HCT116 (cell line): Measurements from ENCODE around the gene CDKL4. TPM values are rescaled to one million over a fixed set of nuclear protein-coding genes. Genes with fewer than 3 reads are reported as not detected.
"Not testable (repeated sequence)": the region's sequence is repeated elsewhere in the genome, so short reads cannot be mapped to it uniquely, and the experiment has no call there.

Experiments used
- ATAC-seq: fragments of 200-7000 bp; cut with Tn5 transposase; 2 replicates; pipeline ENCODE4 v1.9.1; 2020; ENCODE audit warnings: mild to moderate bottlenecking, moderate library complexity
- BruUV-seq: library from RNA; stranded (reverse); fragments of 400-500 nt; replicated peaks from 2 replicates; lab custom pipeline; 2021; lab: Mats Ljungman, UMichigan
- CTCF ChIA-PET: fragments of 300-600 bp; sonication (Branson Sonifier 250); formaldehyde crosslinking; loops from one replicate; lab custom pipeline; 2021; ENCODE audit warnings: antibody characterized with exemption; lab: Charles Lee
- POLR2A ChIA-PET: fragments of 300-600, 350-600 bp; sonication (Branson Sonifier 250); formaldehyde crosslinking; loops from one replicate; lab custom pipeline; 2021; ENCODE audit warnings: antibody characterized with exemption; lab: Charles Lee
- RAD21 ChIA-PET, 2 experiments: fragments of 300-600 bp; sonication (Branson Sonifier 250); formaldehyde crosslinking; loops; one replicate each; lab custom pipeline; 2023; ENCODE audit warnings: low total read pairs in 2 of 2; ENCODE audit not compliant: uncharacterized antibody in 2 of 2, unreplicated experiment in 2 of 2, low non-redundant PET in 1 of 2; lab: Charles Lee
- DNase-seq: peaks from one replicate; pipeline ENCODE4 v3.0.0-alpha.2; 2010; ENCODE audit warnings: low read depth, low spot score
- H2AFZ ChIP-seq: fragments of 200-600 bp; shearing (Covaris generic), sonication (generic); 2 replicates; pipeline ENCODE4 v1.6.1; 2017; ENCODE audit warnings: low read depth, mixed run types, mixed read lengths, antibody characterized with exemption, low read length; ENCODE audit not compliant: poor library complexity, severe bottlenecking
- H3K27ac ChIP-seq: 2 replicates; pipeline ENCODE4 v1.5.1; 2012; ENCODE audit warnings: low read depth, low read length
- H3K27me3 ChIP-seq: fragments of 200-600 bp; sonication (generic); 2 replicates; pipeline ENCODE4 v1.6.1; 2016; ENCODE audit warnings: mixed run types, low read length, mixed read lengths; ENCODE audit not compliant: insufficient read depth
- H3K36me3 ChIP-seq, 2 experiments: fragments of 200-500 bp in 1 of 2; fragments of 200-600 bp in 1 of 2; sonication (Bioruptor generic) in 1 of 2; sonication (generic) in 1 of 2; 2 replicates each; pipeline versions ENCODE4 v1.5.1 to v1.6.1; 2014 to 2016; ENCODE audit warnings: low read length in 2 of 2, inconsistent platforms in 1 of 2, mixed read lengths in 1 of 2, mixed run types in 1 of 2; ENCODE audit not compliant: insufficient read depth in 2 of 2, control insufficient read depth in 1 of 2
- H3K4me1 ChIP-seq, 2 experiments: fragments of 200-600 bp in 1 of 2; sonication (generic) in 1 of 2; 2 replicates each; pipeline versions ENCODE4 v1.5.1 to v1.6.1; 2012 to 2017; ENCODE audit warnings: low read length in 2 of 2, inconsistent platforms in 1 of 2, mild to moderate bottlenecking in 1 of 2, mixed read lengths in 1 of 2, mixed run types in 1 of 2, moderate library complexity in 1 of 2; ENCODE audit not compliant: insufficient read depth in 2 of 2, control insufficient read depth in 1 of 2
- H3K4me2 ChIP-seq: fragments of 200-600 bp; sonication (generic); 2 replicates; pipeline ENCODE4 v1.6.1; 2017; ENCODE audit warnings: mixed run types, low read length, mixed read lengths
- H3K4me3 ChIP-seq, 2 experiments: fragments of 200-600 bp in 1 of 2; sonication (generic) in 1 of 2; replicated peaks in 1 of 2; 2 replicates each; pipeline ENCODE4 v1.5.1; 2011 to 2016; ENCODE audit warnings: low read length in 2 of 2, control low read depth in 1 of 2, low read depth in 1 of 2, mild to moderate bottlenecking in 1 of 2, mixed read lengths in 1 of 2, mixed run types in 1 of 2
- H3K79me2 ChIP-seq: fragments of 200-600 bp; sonication (generic); 2 replicates; pipeline ENCODE4 v1.6.1; 2017; ENCODE audit warnings: mild to moderate bottlenecking, mixed run types, low read length, moderate library complexity, mixed read lengths; ENCODE audit not compliant: insufficient read depth
- H3K9ac ChIP-seq: fragments of 200-600 bp; sonication (generic); 2 replicates; pipeline ENCODE4 v1.6.1; 2016; ENCODE audit warnings: low read length, mixed read lengths
- H3K9me2 ChIP-seq: fragments of 200-600 bp; sonication (generic), shearing (Covaris generic); 2 replicates; pipeline ENCODE4 v1.6.1; 2017; ENCODE audit warnings: mixed run types, mild to moderate bottlenecking, moderate library complexity; ENCODE audit not compliant: insufficient read depth
- H3K9me3 ChIP-seq, 2 experiments: fragments of 200-500 bp in 1 of 2; fragments of 200-600 bp in 1 of 2; sonication (Bioruptor generic) in 1 of 2; sonication (generic) in 1 of 2; 2 replicates each; pipeline ENCODE4 v1.6.1; 2014 to 2017; ENCODE audit warnings: low read length in 2 of 2, mixed read lengths in 2 of 2, inconsistent platforms in 1 of 2, low read depth in 1 of 2, mild to moderate bottlenecking in 1 of 2, mixed run types in 1 of 2, moderate library complexity in 1 of 2; ENCODE audit not compliant: control insufficient read depth in 1 of 2, insufficient read depth in 1 of 2
- H4K20me1 ChIP-seq: fragments of 200-600 bp; sonication (generic), shearing (Covaris generic); 2 replicates; pipeline ENCODE4 v1.6.1; 2017; ENCODE audit warnings: mixed run types, mild to moderate bottlenecking, moderate library complexity; ENCODE audit not compliant: insufficient read depth
- CBX3 ChIP-seq: IDR thresholded peaks from 2 replicates; pipeline ENCODE4 v1.6.1; 2012; ENCODE audit warnings: low read depth
- CEBPB ChIP-seq: IDR thresholded peaks from 2 replicates; pipeline ENCODE4 v1.6.1; 2012; ENCODE audit warnings: low read depth
- EGR1 ChIP-seq: IDR thresholded peaks from 2 replicates; pipeline ENCODE4 v1.6.1; 2012; ENCODE audit warnings: low read depth
- ELF1 ChIP-seq: IDR thresholded peaks from 2 replicates; pipeline ENCODE4 v1.6.1; 2012; ENCODE audit warnings: low read depth, borderline replicate concordance
- EZH2 ChIP-seq: fragments of 200-600 bp; sonication (generic); IDR thresholded peaks from 2 replicates; pipeline ENCODE4 v1.6.1; 2017; ENCODE audit warnings: antibody characterized with exemption, mixed run types
- EZH2phosphoT487 ChIP-seq: fragments of 200-600 bp; IDR thresholded peaks from 2 replicates; pipeline ENCODE4 v1.6.1; 2018; ENCODE audit warnings: antibody characterized with exemption, borderline replicate concordance
- FOSL1 ChIP-seq: IDR thresholded peaks from 2 replicates; pipeline ENCODE4 v1.6.1; 2012; ENCODE audit warnings: low read depth
- JUND ChIP-seq: IDR thresholded peaks from 2 replicates; pipeline ENCODE4 v1.6.1; 2012
- POLR2AphosphoS5 ChIP-seq: IDR thresholded peaks from 2 replicates; pipeline ENCODE4 v1.6.1; 2011; ENCODE audit warnings: mild to moderate bottlenecking, low read depth, low read length, moderate library complexity
- RAD21 ChIP-seq: IDR thresholded peaks from 2 replicates; pipeline ENCODE4 v1.6.1; 2012; ENCODE audit warnings: low read depth, mild to moderate bottlenecking
- SIN3A ChIP-seq: IDR thresholded peaks from 2 replicates; pipeline ENCODE4 v1.6.1; 2012; ENCODE audit warnings: low read depth
- SRF ChIP-seq: IDR thresholded peaks from 2 replicates; pipeline ENCODE4 v1.6.1; 2012; ENCODE audit warnings: low read depth
- TCF7L2 ChIP-seq: IDR thresholded peaks from 2 replicates; pipeline ENCODE4 v1.7.0; 2011; ENCODE audit warnings: borderline replicate concordance, inconsistent platforms; ENCODE audit not compliant: insufficient read depth, insufficient read length; ENCODE audit errors: extremely low read depth
- YY1 ChIP-seq: IDR thresholded peaks from 2 replicates; pipeline ENCODE4 v1.6.1; 2011; ENCODE audit warnings: low read length, low read depth, moderate library complexity, mild to moderate bottlenecking; ENCODE audit not compliant: insufficient replicate concordance; ENCODE audit errors: extremely low read depth
- ZFX ChIP-seq: fragments of 450-650 bp; IDR thresholded peaks from 2 replicates; pipeline ENCODE4 v1.6.1; 2017
- ZNF274 ChIP-seq: fragments of 200-500 bp; sonication (Bioruptor generic); IDR thresholded peaks from 2 replicates; pipeline ENCODE4 v1.6.1; 2014; ENCODE audit warnings: mild to moderate bottlenecking, low read depth, low read length, inconsistent platforms
- intact Hi-C: fragments of 100-400 bp; cut with micrococcal nuclease; formaldehyde crosslinking; loops from 2 replicates; pipeline ENCODE4 v1.10.0; 2022
- total RNA-seq: library from RNA; stranded (reverse); gene quantifications from one replicate; pipeline ENCODE4 v1.2.1, GENCODE V29; 2021; ENCODE audit not compliant: unreplicated experiment
- TF ChIP-seq, protein P1 (sequence below): IDR thresholded peaks from 2 replicates; pipeline ENCODE4 v1.6.1; 2011; ENCODE audit warnings: mild to moderate bottlenecking, low read length, moderate library complexity; ENCODE audit not compliant: insufficient replicate concordance; ENCODE audit errors: extremely low read depth
- TF ChIP-seq, protein P2 (sequence below), 3 experiments: fragments of 200-600 bp in 1 of 3; sonication (generic) in 1 of 3; IDR thresholded peaks in 2 of 3; conservative IDR thresholded peaks in 1 of 3; 2 replicates each; pipeline ENCODE4 v1.5.1; 2012 to 2017; ENCODE audit warnings: low read depth in 2 of 3, low read length in 2 of 3, antibody characterized with exemption in 1 of 3, borderline replicate concordance in 1 of 3, control low read depth in 1 of 3, mild to moderate bottlenecking in 1 of 3, mixed read lengths in 1 of 3, mixed run types in 1 of 3, moderate library complexity in 1 of 3; ENCODE audit not compliant: insufficient read depth in 1 of 3
- TF ChIP-seq, protein P3 (sequence below): IDR thresholded peaks from 2 replicates; pipeline ENCODE4 v1.6.1; 2012

The CDKL4 gene
- total RNA-seq, 1 experiment from 2014 or later, result 0.27 TPM

DNA sequence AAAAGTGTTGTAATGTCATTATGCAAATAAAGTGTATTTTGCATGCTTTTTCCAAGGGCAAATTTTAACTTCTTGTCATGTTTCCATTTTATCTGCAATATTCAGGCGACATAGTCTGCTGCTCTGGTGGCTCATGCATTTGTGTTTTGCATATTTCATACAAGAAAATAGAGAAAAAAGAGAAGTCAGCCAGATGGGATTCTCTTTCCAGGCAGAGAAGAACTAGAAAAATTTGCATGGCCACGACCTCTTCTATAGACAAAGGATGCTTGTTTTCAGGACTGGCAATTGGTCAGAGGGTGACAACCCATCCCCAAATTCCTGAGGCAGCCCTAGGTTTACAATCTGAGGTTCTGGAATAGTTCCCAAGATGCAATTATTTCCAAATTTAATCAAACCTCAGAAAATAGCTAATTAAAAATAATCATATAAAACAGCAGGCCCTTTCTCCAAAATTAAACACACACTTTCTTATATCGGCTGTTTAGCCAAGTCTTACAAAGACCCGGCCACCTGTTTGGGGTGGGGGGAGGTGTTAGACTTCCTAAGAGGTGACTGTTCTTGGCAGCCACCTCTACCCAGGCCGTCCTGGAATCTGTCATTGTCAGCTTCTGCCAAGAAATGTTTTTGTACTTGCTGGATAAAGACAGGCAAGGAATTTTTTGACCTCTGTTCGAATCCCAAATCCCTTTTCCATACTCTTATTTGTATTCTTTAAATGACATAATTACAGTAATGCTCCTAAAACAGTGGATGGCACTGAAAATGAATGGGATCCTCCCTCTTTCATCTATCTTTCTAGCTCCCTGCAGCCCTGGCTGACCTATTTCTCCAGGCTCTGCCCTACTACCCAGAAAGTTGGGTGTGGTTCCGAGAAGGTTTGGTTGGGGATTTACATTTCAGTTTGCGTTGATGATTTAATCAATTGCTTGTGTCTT, 102.2 kb downstream of the CDKL4 start:
- POLR2A ChIA-PET, result no interaction called here
- Histone ChIP-seq H3K9me3 (no peaks in the 10 kb centered on the region), H3K27me3 (no peaks in the 10 kb centered on the region), H3K79me2 (no peaks in the 10 kb centered on the region), H3K36me3 (no peaks in the 10 kb centered on the region), H3K4me1 (no peaks in the 10 kb centered on the region), H3K9me2 (no peaks in the 10 kb centered on the region), H3K9ac (no peak overlapping the region), H4K20me1 (no peaks in the 10 kb centered on the region), H2AFZ (no peak overlapping the region), H3K27ac (no peak overlapping the region), H3K4me3 (no peak overlapping the region), H3K4me2 (no peak overlapping the region)
- RAD21 ChIA-PET, result no interaction called here
- TF ChIP-seq YY1 (no peak), ZNF274 (no peak), EZH2 (no peak), CBX3 (no peak), JUND (no peak), ZFX (no peak), EZH2phosphoT487 (no peak), TCF7L2 (no peak), SIN3A (no peak), FOSL1 (no peak), SRF (no peak), POLR2AphosphoS5 (no peak), ELF1 (no peak), EGR1 (no peak), RAD21 (no peak), CEBPB (no peak)
- TF ChIP-seq, protein P1, sequence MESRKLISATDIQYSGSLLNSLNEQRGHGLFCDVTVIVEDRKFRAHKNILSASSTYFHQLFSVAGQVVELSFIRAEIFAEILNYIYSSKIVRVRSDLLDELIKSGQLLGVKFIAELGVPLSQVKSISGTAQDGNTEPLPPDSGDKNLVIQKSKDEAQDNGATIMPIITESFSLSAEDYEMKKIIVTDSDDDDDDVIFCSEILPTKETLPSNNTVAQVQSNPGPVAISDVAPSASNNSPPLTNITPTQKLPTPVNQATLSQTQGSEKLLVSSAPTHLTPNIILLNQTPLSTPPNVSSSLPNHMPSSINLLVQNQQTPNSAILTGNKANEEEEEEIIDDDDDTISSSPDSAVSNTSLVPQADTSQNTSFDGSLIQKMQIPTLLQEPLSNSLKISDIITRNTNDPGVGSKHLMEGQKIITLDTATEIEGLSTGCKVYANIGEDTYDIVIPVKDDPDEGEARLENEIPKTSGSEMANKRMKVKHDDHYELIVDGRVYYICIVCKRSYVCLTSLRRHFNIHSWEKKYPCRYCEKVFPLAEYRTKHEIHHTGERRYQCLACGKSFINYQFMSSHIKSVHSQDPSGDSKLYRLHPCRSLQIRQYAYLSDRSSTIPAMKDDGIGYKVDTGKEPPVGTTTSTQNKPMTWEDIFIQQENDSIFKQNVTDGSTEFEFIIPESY, result no peak
- TF ChIP-seq, protein P2, sequence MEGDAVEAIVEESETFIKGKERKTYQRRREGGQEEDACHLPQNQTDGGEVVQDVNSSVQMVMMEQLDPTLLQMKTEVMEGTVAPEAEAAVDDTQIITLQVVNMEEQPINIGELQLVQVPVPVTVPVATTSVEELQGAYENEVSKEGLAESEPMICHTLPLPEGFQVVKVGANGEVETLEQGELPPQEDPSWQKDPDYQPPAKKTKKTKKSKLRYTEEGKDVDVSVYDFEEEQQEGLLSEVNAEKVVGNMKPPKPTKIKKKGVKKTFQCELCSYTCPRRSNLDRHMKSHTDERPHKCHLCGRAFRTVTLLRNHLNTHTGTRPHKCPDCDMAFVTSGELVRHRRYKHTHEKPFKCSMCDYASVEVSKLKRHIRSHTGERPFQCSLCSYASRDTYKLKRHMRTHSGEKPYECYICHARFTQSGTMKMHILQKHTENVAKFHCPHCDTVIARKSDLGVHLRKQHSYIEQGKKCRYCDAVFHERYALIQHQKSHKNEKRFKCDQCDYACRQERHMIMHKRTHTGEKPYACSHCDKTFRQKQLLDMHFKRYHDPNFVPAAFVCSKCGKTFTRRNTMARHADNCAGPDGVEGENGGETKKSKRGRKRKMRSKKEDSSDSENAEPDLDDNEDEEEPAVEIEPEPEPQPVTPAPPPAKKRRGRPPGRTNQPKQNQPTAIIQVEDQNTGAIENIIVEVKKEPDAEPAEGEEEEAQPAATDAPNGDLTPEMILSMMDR (IDR thresholded peaks at IDR 0.05 in 2 of 3, conservative IDR thresholded peaks at IDR 0.05 in 1 of 3; ENCODE audit: borderline replicate concordance in 1 of 3, insufficient read depth in 1 of 3, low read depth in 2 of 3, low read length in 2 of 3), result no peak
- TF ChIP-seq, protein P3, sequence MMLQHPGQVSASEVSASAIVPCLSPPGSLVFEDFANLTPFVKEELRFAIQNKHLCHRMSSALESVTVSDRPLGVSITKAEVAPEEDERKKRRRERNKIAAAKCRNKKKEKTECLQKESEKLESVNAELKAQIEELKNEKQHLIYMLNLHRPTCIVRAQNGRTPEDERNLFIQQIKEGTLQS, result no peak
- CTCF ChIA-PET, result interaction anchor here (2.1 kb wide), 1 partner anchor 17 kb away, joined by 8 read pairs; no protein-coding TSS in a partner anchor
- BruUV-seq, result no TSS peak
- ATAC-seq (no peak), DNase-seq (no peak)
- intact Hi-C loops, result no loop called here

DNA sequence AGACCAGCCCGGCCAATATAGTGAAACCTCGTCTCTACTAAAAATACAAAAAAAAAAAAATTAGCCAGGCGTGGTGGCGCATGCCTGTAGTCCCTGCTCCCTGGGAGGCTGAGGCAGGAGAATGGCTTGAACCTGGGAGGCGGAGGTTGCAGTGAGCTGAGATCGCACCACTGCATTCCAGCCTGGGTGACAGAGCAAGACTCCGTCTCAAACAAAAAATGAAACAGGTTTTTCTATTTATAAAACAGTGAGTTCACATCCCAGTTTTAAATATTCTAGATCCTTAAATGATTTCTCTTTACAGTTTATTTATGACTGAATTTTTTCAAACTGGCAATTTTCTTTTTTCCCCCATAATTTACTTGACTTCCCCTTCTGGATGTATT, 102.8 kb downstream of the CDKL4 start:
- H3K9me3 ChIP-seq, H2AFZ ChIP-seq, POLR2A ChIA-PET, BruUV-seq, H4K20me1 ChIP-seq, CTCF ChIA-PET, intact Hi-C loops, DNase-seq, RAD21 ChIA-PET, H3K9me2 ChIP-seq, H3K27ac ChIP-seq, H3K36me3 ChIP-seq, H3K27me3 ChIP-seq, H3K79me2 ChIP-seq, H3K4me2 ChIP-seq, H3K9ac ChIP-seq, H3K4me3 ChIP-seq, H3K4me1 ChIP-seq, ATAC-seq: not testable (repeated sequence)
